Measurements from ENCODE around the gene EMILIN1.
"Not testable (repeated sequence)": the region's sequence is repeated elsewhere in the genome, so short reads cannot be mapped to it uniquely, and the experiment has no call there.

EMILIN1 gene

GRCh38 chr2:27102329-27102728 is 23.9 kb downstream of the EMILIN1 start:
- H3K27me3 Mint-ChIP-seq (ENCODE audit: low read depth) = no peaks in the 10 kb centered on the region
- H3K27ac Mint-ChIP-seq = no peak overlapping the region
- H3K4me3 Mint-ChIP-seq = no peak overlapping the region
- H3K9me3 Mint-ChIP-seq = no peaks in the 10 kb centered on the region
- no peaks in the 10 kb centered on the region for H3K4me1 Mint-ChIP-seq (ENCODE audit: low read depth)
- no peaks in the 10 kb centered on the region for H3K36me3 Mint-ChIP-seq (ENCODE audit: low read depth)
- no peak for DNase-seq (ENCODE audit: low spot score)

GRCh38 chr2:27105981-27106380 is 27.6 kb downstream of the EMILIN1 start:
- H3K9me3 Mint-ChIP-seq = no peaks in the 10 kb centered on the region
- no peaks in the 10 kb centered on the region for H3K36me3 Mint-ChIP-seq (ENCODE audit: low read depth)
- H3K4me3 Mint-ChIP-seq = no peak overlapping the region
- H3K27me3 Mint-ChIP-seq (ENCODE audit: low read depth) = peaks cover 4% of the 10 kb centered on the region
- no peak overlapping the region for H3K27ac Mint-ChIP-seq
- H3K4me1 Mint-ChIP-seq (ENCODE audit: low read depth) = no peaks in the 10 kb centered on the region
- no peak for DNase-seq (ENCODE audit: low spot score)

- Mint-ChIP-seq H3K9me3 (no peaks in the 10 kb centered on the region), H3K27ac (no peak overlapping the region), H3K36me3 (ENCODE audit: low read depth) (no peaks in the 10 kb centered on the region), H3K27me3 (ENCODE audit: low read depth) (peaks cover 4% of the 10 kb centered on the region), H3K4me1 (ENCODE audit: low read depth) (no peaks in the 10 kb centered on the region), H3K4me3 (no peak overlapping the region)
- DNase-seq (ENCODE audit: low spot score) = no peak
Observed at GRCh38 chr2:27108221-27108620, 29.8 kb downstream of the EMILIN1 start.

GRCh38 chr2:27109083-27109482 is 30.7 kb downstream of the EMILIN1 start:
- no peak for DNase-seq (ENCODE audit: low spot score)
- H3K27ac Mint-ChIP-seq = no peak overlapping the region
- no peaks in the 10 kb centered on the region for H3K9me3 Mint-ChIP-seq
- H3K27me3 Mint-ChIP-seq (ENCODE audit: low read depth) = peaks cover 4% of the 10 kb centered on the region
- H3K36me3 Mint-ChIP-seq (ENCODE audit: low read depth) = no peaks in the 10 kb centered on the region
- no peak overlapping the region for H3K4me3 Mint-ChIP-seq
- no peaks in the 10 kb centered on the region for H3K4me1 Mint-ChIP-seq (ENCODE audit: low read depth)

GRCh38 chr2:27110603-27111352 is 32.4 kb downstream of the EMILIN1 start:
- DNase-seq (ENCODE audit: low spot score); H3K36me3 Mint-ChIP-seq (ENCODE audit: low read depth); H3K4me1 Mint-ChIP-seq (ENCODE audit: low read depth); H3K27me3 Mint-ChIP-seq (ENCODE audit: low read depth); H3K27ac Mint-ChIP-seq; H3K4me3 Mint-ChIP-seq; H3K9me3 Mint-ChIP-seq: not testable (repeated sequence)

- not testable (repeated sequence) for DNase-seq (ENCODE audit: low spot score); H3K4me3 Mint-ChIP-seq; H3K36me3 Mint-ChIP-seq (ENCODE audit: low read depth); H3K9me3 Mint-ChIP-seq; H3K4me1 Mint-ChIP-seq (ENCODE audit: low read depth); H3K27me3 Mint-ChIP-seq (ENCODE audit: low read depth); H3K27ac Mint-ChIP-seq
Observed at GRCh38 chr2:27111392-27112078, 33.1 kb downstream of the EMILIN1 start.

GRCh38 chr2:27115519-27115918 is 37.1 kb downstream of the EMILIN1 start:
- H3K27ac Mint-ChIP-seq = no peak overlapping the region
- no peaks in the 10 kb centered on the region for H3K9me3 Mint-ChIP-seq
- no peak overlapping the region for H3K4me3 Mint-ChIP-seq
- H3K36me3 Mint-ChIP-seq (ENCODE audit: low read depth) = peaks cover 2% of the 10 kb centered on the region
- H3K4me1 Mint-ChIP-seq (ENCODE audit: low read depth) = peaks cover 6% of the 10 kb centered on the region
- H3K27me3 Mint-ChIP-seq (ENCODE audit: low read depth) = peaks cover 23% of the 10 kb centered on the region
- no peak for DNase-seq (ENCODE audit: low spot score)

- Mint-ChIP-seq H3K4me3 (peak overlapping the region; percentile 49), H3K4me1 (ENCODE audit: low read depth) (peaks cover 7% of the 10 kb centered on the region), H3K27ac (no peak overlapping the region), H3K9me3 (no peaks in the 10 kb centered on the region), H3K27me3 (ENCODE audit: low read depth) (peaks cover 39% of the 10 kb centered on the region), H3K36me3 (ENCODE audit: low read depth) (peaks cover 2% of the 10 kb centered on the region)
- DNase-seq (ENCODE audit: low spot score) = no peak
Observed at GRCh38 chr2:27117995-27118524, 39.6 kb downstream of the EMILIN1 start.

GRCh38 chr2:27118525-27119329 is 40.3 kb downstream of the EMILIN1 start, which contains the start of gene CGREF1:
CGREF1 (minus strand) TSS chr2:27119128; CDS start chr2:27104366, 14,762 bp downstream.
- DNase-seq (ENCODE audit: low spot score) = no peak
- H3K36me3 Mint-ChIP-seq (ENCODE audit: low read depth) = peaks cover 2% of the 10 kb centered on the region
- H3K4me3 Mint-ChIP-seq = peak within 1 kb of the TSS; percentile 74
- peaks cover 40% of the 10 kb centered on the region for H3K27me3 Mint-ChIP-seq (ENCODE audit: low read depth)
- no peak within 1 kb of the TSS for H3K27ac Mint-ChIP-seq
- H3K4me1 Mint-ChIP-seq (ENCODE audit: low read depth) = peaks cover 11% of the 10 kb centered on the region
- H3K9me3 Mint-ChIP-seq = no peaks in the 10 kb centered on the region

GRCh38 chr2:27119330-27119670 is 40.9 kb downstream of the EMILIN1 start:
- Mint-ChIP-seq H3K27me3 (ENCODE audit: low read depth) (peaks cover 40% of the 10 kb centered on the region), H3K4me3 (peak overlapping the region; percentile 74), H3K4me1 (ENCODE audit: low read depth) (peaks cover 13% of the 10 kb centered on the region)
- DNase-seq (ENCODE audit: low spot score); H3K36me3 Mint-ChIP-seq (ENCODE audit: low read depth); H3K9me3 Mint-ChIP-seq; H3K27ac Mint-ChIP-seq: not testable (repeated sequence)

- Mint-ChIP-seq H3K9me3 (no peaks in the 10 kb centered on the region), H3K27me3 (ENCODE audit: low read depth) (peaks cover 38% of the 10 kb centered on the region), H3K27ac (no peak overlapping the region), H3K4me3 (no peak overlapping the region), H3K4me1 (ENCODE audit: low read depth) (peaks cover 13% of the 10 kb centered on the region), H3K36me3 (ENCODE audit: low read depth) (peaks cover 2% of the 10 kb centered on the region)
- DNase-seq (ENCODE audit: low spot score) = no peak
Observed at GRCh38 chr2:27121906-27122305, 43.5 kb downstream of the EMILIN1 start.

- Mint-ChIP-seq H3K9me3 (no peaks in the 10 kb centered on the region), H3K27me3 (ENCODE audit: low read depth) (peaks cover 35% of the 10 kb centered on the region), H3K27ac (peak overlapping the region; percentile 80), H3K36me3 (ENCODE audit: low read depth) (peaks cover 2% of the 10 kb centered on the region), H3K4me3 (peak overlapping the region; percentile 88), H3K4me1 (ENCODE audit: low read depth) (peaks cover 13% of the 10 kb centered on the region)
- no peak for DNase-seq (ENCODE audit: low spot score)
Observed at GRCh38 chr2:27122791-27123190, 44.4 kb downstream of the EMILIN1 start.

- H3K27me3 Mint-ChIP-seq (ENCODE audit: low read depth) = peaks cover 30% of the 10 kb centered on the region
- DNase-seq (ENCODE audit: low spot score) = peak; percentile 71
- no peaks in the 10 kb centered on the region for H3K9me3 Mint-ChIP-seq
- peak within 1 kb of the TSS; percentile 88 for H3K4me3 Mint-ChIP-seq
- H3K4me1 Mint-ChIP-seq (ENCODE audit: low read depth) = peaks cover 13% of the 10 kb centered on the region
- H3K27ac Mint-ChIP-seq = peak within 1 kb of the TSS; percentile 80
- peaks cover 2% of the 10 kb centered on the region for H3K36me3 Mint-ChIP-seq (ENCODE audit: low read depth)
Observed at GRCh38 chr2:27123302-27124150, 45.1 kb downstream of the EMILIN1 start, which contains the start of gene ABHD1. ABHD1 (plus strand) TSS chr2:27123815; CDS start chr2:27123949, 134 bp downstream.

Data from T-helper 2 cell treated with Interferon-gamma antibody and Interleukin-4, amounts not matched to agents 5 μg/mL and 100 μg/mL, for 36 hours (primary cell).